Subcutaneous adipose tissue (tissue), 4 donors: Measurements from ENCODE around the gene CLPTM1. TPM values are rescaled to one million over a fixed set of nuclear protein-coding genes. Genes with fewer than 3 reads are reported as not detected.

Experiments
- CTCF ChIP-seq: fragments of 450-650 bp; IDR thresholded peaks from one replicate; pipeline ENCODE4 v1.5.1; 2016; ENCODE audit warnings: low read depth, mild to moderate bottlenecking, control low read depth, antibody characterized with exemption, moderate library complexity
- total RNA-seq, 4 donors: library from RNA; depleted of rRNA; stranded (reverse); fragments of >200 nt; gene quantifications; one replicate each; pipeline ENCODE4 v1.1.0, GENCODE V29; 2016

Gene CLPTM1
- total RNA-seq, 4 donors from 2014 or later, result 45.8 to 86.1 (median 65.3) TPM

GRCh38 chr19:44960906-44961728 lies 5.9 kb downstream of the CLPTM1 start:
- no peak for TF ChIP-seq CTCF

DNA sequence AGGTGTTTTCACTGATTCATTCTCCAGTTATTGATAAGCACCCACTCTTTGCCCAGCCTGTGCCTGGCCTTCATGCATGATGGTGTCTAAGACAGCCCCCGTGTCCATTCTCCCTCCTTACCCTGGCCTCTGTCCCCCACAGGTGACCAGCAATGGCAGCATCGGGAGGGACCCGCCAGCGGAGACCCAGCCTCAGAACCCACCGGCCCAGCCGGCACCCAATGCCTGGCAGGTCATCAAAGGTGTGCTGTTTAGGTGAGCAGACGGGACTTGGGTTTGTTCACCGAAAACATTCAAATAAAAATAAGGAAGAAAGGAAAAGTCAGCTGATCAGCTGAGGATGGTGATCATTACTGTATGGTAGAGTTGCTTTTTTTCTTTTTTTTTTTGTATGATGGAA lies 6.6 kb downstream of the CLPTM1 start:
- TF ChIP-seq CTCF, result no peak

DNA sequence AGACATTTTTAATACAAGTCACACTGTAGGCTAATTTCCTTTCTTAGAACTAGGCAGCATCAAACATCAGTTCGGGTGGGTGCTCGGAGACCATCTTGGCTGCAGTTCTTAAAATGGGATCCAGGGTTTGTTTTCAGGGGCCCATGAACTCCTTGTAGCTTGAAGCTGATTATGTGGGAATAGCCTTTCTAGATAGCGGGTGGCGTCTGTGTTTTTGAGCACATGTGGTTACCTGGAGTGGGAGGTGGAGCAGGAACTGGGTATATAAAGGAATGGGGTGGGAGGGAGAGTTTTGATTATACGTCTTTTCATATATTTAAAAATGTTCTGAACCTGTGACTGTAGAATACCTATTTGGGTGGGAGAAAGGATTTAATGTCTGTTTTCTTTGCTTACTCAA lies 12.9 kb downstream of the CLPTM1 start:
- TF ChIP-seq CTCF, result no peak

DNA sequence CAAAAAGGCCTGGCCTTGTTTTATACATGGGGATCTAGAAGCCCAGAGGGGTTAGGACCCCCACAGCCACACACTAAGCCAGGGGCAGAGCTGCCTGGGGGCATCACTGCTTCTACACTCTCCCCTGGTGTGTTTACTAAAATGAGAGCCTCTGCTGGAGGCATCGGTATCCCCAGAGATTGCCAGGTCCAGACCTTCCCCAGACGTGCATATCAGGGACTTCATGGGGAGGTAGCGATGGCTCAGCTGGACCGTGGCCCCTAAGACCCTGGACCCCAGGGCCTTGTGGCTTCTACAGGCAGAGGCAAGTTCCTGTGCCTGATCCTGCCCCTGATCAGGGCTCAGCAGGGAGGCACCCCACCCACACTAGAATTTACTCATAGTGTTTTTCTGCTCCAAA lies 13.5 kb downstream of the CLPTM1 start:
- TF ChIP-seq CTCF, result no peak

- TF ChIP-seq CTCF, result no peak
These were observed 14.3 kb downstream of the CLPTM1 start for GRCh38 chr19:44969437-44969836.

GRCh38 chr19:44972802-44973201 lies 17.6 kb downstream of the CLPTM1 start:
- no peak for TF ChIP-seq CTCF

DNA sequence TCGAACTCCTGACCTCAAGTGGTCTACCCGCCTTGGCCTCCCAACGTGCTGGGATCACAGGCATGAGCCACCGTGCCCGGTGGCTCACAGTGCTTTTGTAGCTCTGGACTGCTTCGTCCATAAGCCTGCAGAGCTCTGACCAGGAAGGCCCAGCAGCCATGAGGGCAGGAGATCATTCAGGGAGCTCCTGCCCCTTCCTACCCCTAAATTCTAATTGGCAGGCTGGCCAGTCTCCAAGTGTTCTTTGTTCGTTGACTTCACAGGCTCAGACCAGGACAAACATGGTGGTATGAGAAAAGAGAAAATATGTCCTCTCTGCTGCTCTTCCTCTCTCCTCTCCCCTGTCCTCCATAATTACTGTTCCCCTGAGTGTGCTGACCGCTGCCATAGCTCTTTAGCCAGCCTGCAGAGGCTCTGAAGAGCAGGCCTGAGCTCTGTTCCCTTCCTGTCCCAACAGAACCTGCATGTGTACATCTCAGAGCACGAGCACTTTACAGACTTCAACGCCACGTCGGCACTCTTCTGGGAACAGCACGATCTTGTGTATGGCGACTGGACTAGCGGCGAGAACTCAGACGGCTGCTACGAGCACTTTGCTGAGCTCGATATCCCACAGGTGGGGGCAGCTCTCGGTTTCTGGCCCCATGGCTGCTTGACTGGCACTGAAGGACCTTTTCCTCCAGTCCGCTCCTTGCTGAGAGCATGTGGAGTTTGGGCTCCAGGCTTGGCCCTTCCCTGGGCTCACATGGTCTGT lies 19.0 kb downstream of the CLPTM1 start:
- TF ChIP-seq CTCF, result no peak
